PC-3 (cell line): ENCODE data around the gene BMP4. TPM values are rescaled to one million over a fixed set of nuclear protein-coding genes. Genes with fewer than 3 reads are reported as not detected.

Experiments used
- ATAC-seq: fragments of 200-7000 bp; cut with Tn5 transposase; 2 replicates; pipeline ENCODE4 v1.9.1; 2020; ENCODE audit warnings: mild to moderate bottlenecking, moderate library complexity
- BruUV-seq: library from RNA; stranded (reverse); fragments of 400-500 nt; replicated peaks from 2 replicates; lab custom pipeline; 2021; lab: Mats Ljungman, UMichigan
- CTCF ChIA-PET: fragments of 300-600 bp; sonication (Branson Sonifier 250); formaldehyde crosslinking; loops from one replicate; lab custom pipeline; 2022; ENCODE audit warnings: antibody characterized with exemption; lab: Charles Lee
- POLR2A ChIA-PET: fragments of 300-600 bp; sonication (Branson Sonifier 250); formaldehyde crosslinking; loops from one replicate; lab custom pipeline; 2022; ENCODE audit warnings: antibody characterized with exemption; ENCODE audit not compliant: unreplicated experiment; lab: Charles Lee
- DNase-seq: peaks from one replicate; pipeline ENCODE4 v3.0.0-alpha.2; 2015
- H2AFZ ChIP-seq: fragments of 300-600 bp; sonication (generic); 2 replicates; pipeline ENCODE4 v1.6.0; 2016; ENCODE audit warnings: antibody characterized with exemption, low read length
- H3F3A ChIP-seq: fragments of 300-600 bp; sonication (generic); one replicate; pipeline ENCODE4 v1.6.0; 2017; ENCODE audit warnings: antibody characterized with exemption, low read length, control low read depth, mild to moderate bottlenecking; ENCODE audit not compliant: unreplicated experiment
- H3K27ac ChIP-seq: fragments of 300-600 bp; sonication (generic); 2 replicates; pipeline ENCODE4 v1.5.1; 2016; ENCODE audit warnings: mild to moderate bottlenecking, low read length
- H3K27me3 ChIP-seq: fragments of 300-600 bp; sonication (generic); 2 replicates; pipeline ENCODE4 v1.6.1; 2016; ENCODE audit warnings: low read length, mixed read lengths
- H3K36me3 ChIP-seq: fragments of 300-600 bp; sonication (generic); 2 replicates; pipeline ENCODE4 v1.6.1; 2016; ENCODE audit warnings: low read depth, mixed run types, low read length, mixed read lengths
- H3K4me1 ChIP-seq: fragments of 300-600 bp; sonication (generic); 2 replicates; pipeline ENCODE4 v1.5.1; 2016; ENCODE audit warnings: low read length; ENCODE audit not compliant: insufficient read depth
- H3K4me2 ChIP-seq: fragments of 300-600 bp; sonication (generic); 2 replicates; pipeline ENCODE4 v1.6.0; 2016; ENCODE audit warnings: low read length
- H3K4me3 ChIP-seq: fragments of 300-600 bp; sonication (generic); 2 replicates; pipeline ENCODE4 v1.5.1; 2016; ENCODE audit warnings: mild to moderate bottlenecking, low read length, mixed read lengths
- H3K79me2 ChIP-seq: fragments of 300-600 bp; sonication (generic); 2 replicates; pipeline ENCODE4 v1.6.1; 2017; ENCODE audit warnings: low read length, mixed read lengths
- H3K9ac ChIP-seq: fragments of 300-600 bp; sonication (generic); 2 replicates; pipeline ENCODE4 v1.6.0; 2016; ENCODE audit warnings: mild to moderate bottlenecking, low read length
- H3K9me2 ChIP-seq: fragments of 300-600 bp; sonication (generic); replicated peaks from 2 replicates; pipeline ENCODE4 v1.6.1; 2016; ENCODE audit warnings: mixed run types, low read length, mixed read lengths
- H3K9me3 ChIP-seq: fragments of 300-600 bp; sonication (generic); 2 replicates; pipeline ENCODE4 v1.6.1; 2016; ENCODE audit warnings: low read length, mixed read lengths
- H4K20me1 ChIP-seq: fragments of 300-600 bp; sonication (generic); 2 replicates; pipeline ENCODE4 v1.6.1; 2016; ENCODE audit warnings: low read length, mixed read lengths
- CTCF ChIP-seq: fragments of 300-600 bp; sonication (generic); conservative IDR thresholded peaks from 2 replicates; pipeline ENCODE4 v1.5.1; 2017; ENCODE audit warnings: antibody characterized with exemption, low read depth, mild to moderate bottlenecking, low read length
- EZH2 ChIP-seq: fragments of 300-600 bp; sonication (generic); IDR thresholded peaks from one replicate; pipeline ENCODE4 v1.6.1; 2017; ENCODE audit warnings: antibody characterized with exemption, mild to moderate bottlenecking, low read length; ENCODE audit not compliant: unreplicated experiment
- EZH2phosphoT487 ChIP-seq: fragments of 300-600 bp; sonication (generic); IDR thresholded peaks from 2 replicates; pipeline ENCODE4 v1.6.1; 2018; ENCODE audit warnings: mild to moderate bottlenecking, antibody characterized with exemption, low read length, borderline replicate concordance
- intact Hi-C: fragments of 100-400 bp; cut with micrococcal nuclease; formaldehyde crosslinking; loops from 2 replicates; pipeline ENCODE4 v1.9.0; 2023
- total RNA-seq: library from RNA; depleted of rRNA; stranded (reverse); fragments of >200 nt; gene quantifications from 2 replicates; pipeline ENCODE4 v1.2.3, GENCODE V29; 2014

Gene BMP4
- total RNA-seq, 1 experiment from 2014 or later = 8.7 TPM

- no peak overlapping the region for H2AFZ ChIP-seq
- POLR2A ChIA-PET = no interaction called here
- TF ChIP-seq CTCF (no peak), EZH2phosphoT487 (no peak)
- no peaks in the 10 kb centered on the region for H3K27me3 ChIP-seq
- DNase-seq (no peak), ATAC-seq (no peak)
- H3K9ac ChIP-seq = no peak overlapping the region
- intact Hi-C loops = no loop called here
- no peak overlapping the region for H3K4me3 ChIP-seq
- no peaks in the 10 kb centered on the region for H3K9me2 ChIP-seq
- H3K4me2 ChIP-seq = no peak overlapping the region
- H3K79me2 ChIP-seq = no peaks in the 10 kb centered on the region
- no peaks in the 10 kb centered on the region for H3K4me1 ChIP-seq
- no peaks in the 10 kb centered on the region for H4K20me1 ChIP-seq
- no peak overlapping the region for H3K27ac ChIP-seq
- no TSS peak for BruUV-seq
- no peaks in the 10 kb centered on the region for H3F3A ChIP-seq
- H3K36me3 ChIP-seq = no peaks in the 10 kb centered on the region
- CTCF ChIA-PET = interaction anchor here (0.6 kb wide), 1 partner anchor 319 kb away, joined by 4 read pairs; no protein-coding TSS in a partner anchor
- no peaks in the 10 kb centered on the region for H3K9me3 ChIP-seq
Observed at GRCh38 chr14:53982546-53982945, 25.9 kb upstream of the BMP4 start.

DNA sequence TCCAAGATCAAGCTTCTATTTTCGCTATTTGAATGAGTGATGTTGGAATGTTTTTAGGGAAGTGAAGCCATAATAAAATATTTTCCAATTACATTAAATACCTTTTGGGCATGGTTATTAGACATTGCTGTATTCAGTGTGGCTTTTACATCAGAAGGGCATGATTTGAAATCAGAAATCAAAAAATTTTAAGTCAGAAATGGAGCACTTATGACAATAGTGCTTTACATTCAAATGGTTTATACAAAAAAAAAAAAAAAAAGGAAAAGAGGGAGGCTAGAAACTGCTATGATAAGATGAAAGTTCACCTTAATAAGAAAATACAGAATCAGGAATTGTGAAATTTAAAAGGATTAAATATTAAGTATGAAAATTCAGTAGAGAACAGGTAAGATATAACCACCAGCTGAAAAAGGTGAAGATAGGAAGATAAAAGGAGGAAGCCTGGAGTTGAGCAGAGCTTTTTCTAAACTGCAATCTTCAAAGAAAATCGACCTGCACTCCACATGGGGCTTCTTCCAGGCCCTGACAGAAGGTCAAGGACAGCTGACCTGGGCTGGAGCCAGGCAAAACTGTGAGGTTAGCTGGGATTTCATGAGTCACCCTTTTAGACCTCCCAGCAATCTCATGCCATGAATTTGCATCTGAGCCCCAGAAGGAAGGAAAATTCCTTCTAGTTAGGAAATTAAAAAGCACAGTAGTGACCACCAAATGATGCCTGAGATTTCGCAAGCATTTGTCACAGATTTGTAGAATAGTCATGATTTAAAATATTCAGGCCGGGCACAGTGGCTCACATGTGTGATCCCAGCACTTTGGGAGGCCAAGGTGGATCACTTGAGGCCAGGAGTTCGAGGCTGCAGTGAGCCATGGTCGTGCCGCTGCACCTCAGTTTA, 23.4 kb upstream of the BMP4 start:
- Histone ChIP-seq H3K27me3 (no peaks in the 10 kb centered on the region), H3F3A (no peaks in the 10 kb centered on the region), H3K4me1 (no peaks in the 10 kb centered on the region), H3K9me2 (no peaks in the 10 kb centered on the region), H3K4me2 (no peak overlapping the region), H3K9me3 (no peaks in the 10 kb centered on the region), H3K27ac (no peak overlapping the region), H3K36me3 (no peaks in the 10 kb centered on the region), H4K20me1 (no peaks in the 10 kb centered on the region), H2AFZ (no peak overlapping the region), H3K79me2 (no peaks in the 10 kb centered on the region), H3K4me3 (no peak overlapping the region), H3K9ac (no peak overlapping the region)
- no TSS peak for BruUV-seq
- ChIA-PET POLR2A (interaction anchor here (0.6 kb wide), 2 partner anchors 195 to 1058 kb away, joined by 3 read pairs; no protein-coding TSS in a partner anchor), CTCF (interaction anchor here (0.7 kb wide), 1 partner anchor 349 kb away, joined by 3 read pairs; no protein-coding TSS in a partner anchor)
- intact Hi-C loops = no loop called here
- DNase-seq (no peak), ATAC-seq (no peak)
- TF ChIP-seq EZH2phosphoT487 (no peak), EZH2 (no peak), CTCF (no peak)
